DND-41 (cell line): ENCODE measurements around the gene KCNH2.

Experiments used
- EZH2 ChIP-seq: IDR thresholded peaks from 3 replicates; pipeline ENCODE4 v1.6.1; 2012; ENCODE audit warnings: borderline replicate concordance, low read depth, mild to moderate bottlenecking, moderate library complexity, low read length, inconsistent platforms; ENCODE audit not compliant: severe bottlenecking
- TF ChIP-seq, protein P1 (sequence below): IDR thresholded peaks from 2 replicates; pipeline ENCODE4 v1.5.1; 2012; ENCODE audit warnings: borderline replicate concordance, low read length, moderate library complexity, mild to moderate bottlenecking; ENCODE audit not compliant: poor library complexity, severe bottlenecking; ENCODE audit errors: extremely low read depth

DNA sequence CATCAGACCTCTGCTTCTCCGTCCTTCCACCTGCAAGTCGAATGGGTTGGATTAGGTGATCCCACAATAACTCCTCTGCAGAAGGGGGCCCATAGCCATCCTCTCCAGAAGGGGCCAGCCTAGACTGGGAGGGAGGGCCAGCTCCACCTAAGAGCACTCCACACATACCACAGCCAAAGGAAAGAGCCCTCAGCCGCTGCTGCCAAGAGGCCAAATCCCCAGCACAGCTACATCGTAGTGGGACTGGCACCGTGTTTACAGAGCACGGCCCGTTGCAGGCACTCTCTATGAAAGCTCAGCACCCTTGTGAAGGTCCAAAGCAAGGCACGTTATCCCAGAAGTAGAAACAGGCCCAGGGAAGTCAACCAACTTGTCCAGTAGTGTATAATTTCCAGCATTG lies 5.4 kb downstream of the KCNH2 start:
- TF ChIP-seq, protein P1, sequence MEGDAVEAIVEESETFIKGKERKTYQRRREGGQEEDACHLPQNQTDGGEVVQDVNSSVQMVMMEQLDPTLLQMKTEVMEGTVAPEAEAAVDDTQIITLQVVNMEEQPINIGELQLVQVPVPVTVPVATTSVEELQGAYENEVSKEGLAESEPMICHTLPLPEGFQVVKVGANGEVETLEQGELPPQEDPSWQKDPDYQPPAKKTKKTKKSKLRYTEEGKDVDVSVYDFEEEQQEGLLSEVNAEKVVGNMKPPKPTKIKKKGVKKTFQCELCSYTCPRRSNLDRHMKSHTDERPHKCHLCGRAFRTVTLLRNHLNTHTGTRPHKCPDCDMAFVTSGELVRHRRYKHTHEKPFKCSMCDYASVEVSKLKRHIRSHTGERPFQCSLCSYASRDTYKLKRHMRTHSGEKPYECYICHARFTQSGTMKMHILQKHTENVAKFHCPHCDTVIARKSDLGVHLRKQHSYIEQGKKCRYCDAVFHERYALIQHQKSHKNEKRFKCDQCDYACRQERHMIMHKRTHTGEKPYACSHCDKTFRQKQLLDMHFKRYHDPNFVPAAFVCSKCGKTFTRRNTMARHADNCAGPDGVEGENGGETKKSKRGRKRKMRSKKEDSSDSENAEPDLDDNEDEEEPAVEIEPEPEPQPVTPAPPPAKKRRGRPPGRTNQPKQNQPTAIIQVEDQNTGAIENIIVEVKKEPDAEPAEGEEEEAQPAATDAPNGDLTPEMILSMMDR, result no peak
- TF ChIP-seq EZH2, result no peak
